Renal cortex interstitium (tissue), 11 donors: Measurements from ENCODE around the gene CADM2. TPM values are rescaled to one million over a fixed set of nuclear protein-coding genes. Genes with fewer than 3 reads are reported as not detected.
"Not testable (repeated sequence)": the region's sequence is repeated elsewhere in the genome, so short reads cannot be mapped to it uniquely, and the experiment has no call there.

Source experiments
- DNase-seq, 11 donors: peaks; one replicate each; pipeline ENCODE4 v3.0.0-alpha.2; 2013; ENCODE audit warnings: low read depth in 9 of 11, low spot score in 4 of 11; ENCODE audit errors: extremely low read depth in 1 of 11
- polyA plus RNA-seq, 3 donors: library from polyadenylated mRNA; unstranded; fragments of 120-200 nt; gene quantifications; one replicate each; pipeline ENCODE4 v1.2.1, GENCODE V29; 2013; ENCODE audit not compliant: insufficient read length in 3 of 3

The CADM2 gene
- polyA plus RNA-seq, 3 donors = 0.67 to 0.82 (median 0.70) TPM

- DNase-seq = no peak
Measured at GRCh38 chr3:85051786-85052185, 93.0 kb downstream of the CADM2 start.

- no peak for DNase-seq
Measured at GRCh38 chr3:85053626-85054025, 94.8 kb downstream of the CADM2 start.

- DNase-seq = no peak
Measured at GRCh38 chr3:85054579-85054978, 95.8 kb downstream of the CADM2 start.

- no peak for DNase-seq
Measured at GRCh38 chr3:85068911-85069310, 110.1 kb downstream of the CADM2 start.

- no peak for DNase-seq
Measured at GRCh38 chr3:85074003-85074402, 115.2 kb downstream of the CADM2 start.

- DNase-seq = no peak
Measured at GRCh38 chr3:85075663-85076062, 116.9 kb downstream of the CADM2 start.

- DNase-seq = no peak
Measured at GRCh38 chr3:85077018-85077417, 118.2 kb downstream of the CADM2 start.

GRCh38 chr3:85081191-85081906, 122.6 kb downstream of the CADM2 start:
- DNase-seq = peak in 1 of 11 donors; percentile 1

- DNase-seq = no peak
Measured at GRCh38 chr3:85090495-85090894, 131.7 kb downstream of the CADM2 start.

GRCh38 chr3:85100316-85100715, 141.5 kb downstream of the CADM2 start:
- no peak for DNase-seq

GRCh38 chr3:85102781-85103180, 144.0 kb downstream of the CADM2 start:
- no peak for DNase-seq

GRCh38 chr3:85110393-85110792, 151.6 kb downstream of the CADM2 start:
- DNase-seq = no peak

GRCh38 chr3:85120879-85121278, 162.1 kb downstream of the CADM2 start:
- no peak for DNase-seq

GRCh38 chr3:85132864-85133263, 174.1 kb downstream of the CADM2 start:
- not testable (repeated sequence) for DNase-seq

GRCh38 chr3:85133691-85134420, 175.1 kb downstream of the CADM2 start:
- not testable (repeated sequence) for DNase-seq

GRCh38 chr3:85142626-85143025, 183.8 kb downstream of the CADM2 start:
- DNase-seq = no peak

- no peak for DNase-seq
Measured at GRCh38 chr3:85148036-85148435, 189.2 kb downstream of the CADM2 start.

GRCh38 chr3:85151555-85151954, 192.8 kb downstream of the CADM2 start:
- DNase-seq = no peak

GRCh38 chr3:85153279-85153678, 194.5 kb downstream of the CADM2 start:
- DNase-seq = not testable (repeated sequence)

GRCh38 chr3:85159376-85159775, 200.6 kb downstream of the CADM2 start:
- no peak for DNase-seq

- no peak for DNase-seq
Measured at GRCh38 chr3:85161544-85161943, 202.8 kb downstream of the CADM2 start.
